GM12864 (cell line): Measurements from ENCODE around the gene NRDE2.
"Not testable (repeated sequence)": the region's sequence is repeated elsewhere in the genome, so short reads cannot be mapped to it uniquely, and the experiment has no call there.

ENCODE experiments used
- DNase-seq: peaks from one replicate; pipeline ENCODE4 v3.0.0-alpha.2; 2011; ENCODE audit warnings: low read depth
- H3K4me3 ChIP-seq: 2 replicates; pipeline ENCODE4 v1.5.1; 2011; ENCODE audit warnings: mild to moderate bottlenecking, low read depth, low read length, control low read depth
- TF ChIP-seq, protein P1 (sequence below): IDR thresholded peaks from 2 replicates; pipeline ENCODE4 v1.5.1; 2011; ENCODE audit warnings: low read depth, mild to moderate bottlenecking, moderate library complexity, low read length, control low read depth, inconsistent platforms; ENCODE audit errors: missing control alignments

NRDE2 gene

DNA sequence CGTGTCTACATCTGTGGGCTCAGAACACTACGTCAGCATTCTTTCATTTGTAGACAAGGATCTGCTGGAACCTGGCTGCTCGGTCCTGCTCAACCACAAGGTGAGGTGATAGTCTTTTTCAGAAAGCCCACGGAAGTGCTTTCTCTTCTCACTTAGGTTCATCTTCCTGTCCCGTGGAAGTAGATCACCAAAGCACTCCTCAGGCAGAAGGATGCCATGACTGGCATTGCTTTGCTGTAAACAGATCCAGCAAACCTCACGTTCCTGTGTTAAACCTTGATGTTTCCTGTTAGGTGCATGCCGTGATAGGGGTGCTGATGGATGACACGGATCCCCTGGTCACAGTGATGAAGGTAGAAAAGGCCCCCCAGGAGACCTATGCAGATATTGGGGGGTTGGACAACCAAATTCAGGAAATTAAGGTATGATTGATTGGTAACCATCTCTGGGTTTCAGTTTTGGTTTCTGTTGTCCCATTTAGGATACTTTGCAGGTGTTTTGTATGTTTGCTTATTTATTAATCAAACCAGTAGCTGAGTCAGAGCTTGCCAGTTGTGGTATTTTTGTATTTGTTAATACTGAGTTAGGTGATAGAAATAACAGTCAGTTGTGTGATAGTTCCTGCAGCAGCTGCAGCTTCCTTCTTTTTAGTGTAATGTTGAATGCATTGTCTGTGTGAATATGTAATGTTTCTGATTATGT, 67.8 kb downstream of the NRDE2 start:
- no peak for DNase-seq
- TF ChIP-seq, protein P1, sequence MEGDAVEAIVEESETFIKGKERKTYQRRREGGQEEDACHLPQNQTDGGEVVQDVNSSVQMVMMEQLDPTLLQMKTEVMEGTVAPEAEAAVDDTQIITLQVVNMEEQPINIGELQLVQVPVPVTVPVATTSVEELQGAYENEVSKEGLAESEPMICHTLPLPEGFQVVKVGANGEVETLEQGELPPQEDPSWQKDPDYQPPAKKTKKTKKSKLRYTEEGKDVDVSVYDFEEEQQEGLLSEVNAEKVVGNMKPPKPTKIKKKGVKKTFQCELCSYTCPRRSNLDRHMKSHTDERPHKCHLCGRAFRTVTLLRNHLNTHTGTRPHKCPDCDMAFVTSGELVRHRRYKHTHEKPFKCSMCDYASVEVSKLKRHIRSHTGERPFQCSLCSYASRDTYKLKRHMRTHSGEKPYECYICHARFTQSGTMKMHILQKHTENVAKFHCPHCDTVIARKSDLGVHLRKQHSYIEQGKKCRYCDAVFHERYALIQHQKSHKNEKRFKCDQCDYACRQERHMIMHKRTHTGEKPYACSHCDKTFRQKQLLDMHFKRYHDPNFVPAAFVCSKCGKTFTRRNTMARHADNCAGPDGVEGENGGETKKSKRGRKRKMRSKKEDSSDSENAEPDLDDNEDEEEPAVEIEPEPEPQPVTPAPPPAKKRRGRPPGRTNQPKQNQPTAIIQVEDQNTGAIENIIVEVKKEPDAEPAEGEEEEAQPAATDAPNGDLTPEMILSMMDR, result no peak
- H3K4me3 ChIP-seq, result no peak overlapping the region

DNA sequence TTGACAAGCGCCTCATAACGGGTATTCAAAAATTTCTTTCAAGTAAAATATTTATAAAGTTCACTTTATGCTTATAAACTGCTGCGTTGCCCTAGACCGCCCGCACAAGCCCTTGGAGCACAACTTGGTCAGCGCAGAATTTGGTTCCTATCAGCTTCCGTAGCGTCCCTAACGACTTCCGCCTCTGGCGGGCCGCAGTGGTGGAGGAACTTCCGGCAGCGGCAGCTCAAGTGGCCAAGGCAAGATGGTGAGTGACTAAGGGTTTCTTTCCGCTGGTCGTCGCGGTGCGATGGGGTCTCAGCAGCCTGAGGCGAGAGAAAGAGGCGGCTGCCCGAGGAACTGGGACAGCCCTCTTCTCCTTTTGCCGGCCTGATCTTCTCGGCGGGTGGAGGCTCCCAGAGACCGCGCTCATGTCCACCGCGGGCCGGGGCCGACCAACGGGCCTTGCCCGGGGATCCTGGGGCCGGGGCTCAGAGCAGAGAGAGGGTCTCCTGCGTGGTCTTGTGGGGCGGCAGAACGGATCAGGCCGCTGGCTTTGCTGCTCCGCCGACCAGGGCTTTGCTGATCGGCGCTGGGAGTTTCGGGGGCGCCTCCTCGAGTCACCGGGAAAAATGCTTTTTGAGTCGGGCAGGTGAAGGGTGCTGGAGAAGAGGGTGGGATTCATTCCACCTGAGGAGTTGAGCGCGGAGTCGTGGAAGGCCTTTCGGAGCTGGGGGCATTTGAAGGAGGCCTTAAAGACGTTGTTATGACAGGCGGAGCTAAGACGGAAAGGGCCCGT, 75.2 kb downstream of the NRDE2 start, which contains the start of gene PSMC1:
TSS of gene PSMC1 (plus strand) at position 200 of the 778 bp plus-strand sequence. CDS start at position 245, 45 bp downstream.
- peak within 1 kb of the TSS; percentile 83 for H3K4me3 ChIP-seq
- TF ChIP-seq, protein P1, result no peak
- peak; percentile 85 for DNase-seq

DNA sequence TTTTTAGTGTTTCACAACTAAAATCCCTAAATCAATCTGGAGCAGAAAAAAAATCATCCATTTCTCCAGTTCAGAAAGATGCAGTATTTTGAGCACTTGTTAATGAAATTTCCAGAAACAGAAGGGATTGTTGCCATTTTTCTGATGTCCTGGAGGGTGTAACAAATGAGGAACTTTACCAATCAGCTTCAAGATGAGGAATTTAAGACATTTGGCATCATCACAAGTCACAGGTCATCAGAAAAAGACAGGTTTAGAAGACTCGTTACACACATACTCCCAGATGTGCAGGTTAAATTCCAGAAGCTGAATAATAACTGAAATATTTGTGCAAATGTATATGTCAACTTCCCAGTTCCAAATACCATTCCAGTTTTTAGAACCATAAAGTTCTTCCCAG, 75.9 kb downstream of the NRDE2 start:
- peak overlapping the region; percentile 83; the same call in 1 of the 2 replicates for H3K4me3 ChIP-seq
- no peak for DNase-seq
- TF ChIP-seq, protein P1, result no peak

DNA sequence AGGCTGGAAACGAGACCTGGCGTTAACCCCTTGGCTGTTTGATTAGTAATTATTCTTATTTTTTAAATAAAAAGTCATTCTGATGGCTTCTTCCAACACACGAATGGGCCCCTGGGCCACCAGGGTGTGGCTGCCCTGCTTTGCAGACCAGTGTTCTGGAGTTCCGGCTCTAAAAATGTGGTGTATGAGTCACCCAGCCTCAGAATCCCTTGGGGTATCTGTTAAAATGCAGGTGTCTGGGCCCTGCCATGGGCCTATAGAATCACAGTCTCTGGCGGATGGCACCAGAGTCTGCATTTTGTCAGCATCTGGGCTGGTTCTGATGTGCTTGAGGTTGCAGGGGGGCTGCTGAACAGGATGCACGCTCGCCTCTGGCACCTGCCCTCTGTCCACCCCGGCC, 77.9 kb downstream of the NRDE2 start:
- no peak overlapping the region for H3K4me3 ChIP-seq
- TF ChIP-seq, protein P1, result no peak
- DNase-seq, result no peak

DNA sequence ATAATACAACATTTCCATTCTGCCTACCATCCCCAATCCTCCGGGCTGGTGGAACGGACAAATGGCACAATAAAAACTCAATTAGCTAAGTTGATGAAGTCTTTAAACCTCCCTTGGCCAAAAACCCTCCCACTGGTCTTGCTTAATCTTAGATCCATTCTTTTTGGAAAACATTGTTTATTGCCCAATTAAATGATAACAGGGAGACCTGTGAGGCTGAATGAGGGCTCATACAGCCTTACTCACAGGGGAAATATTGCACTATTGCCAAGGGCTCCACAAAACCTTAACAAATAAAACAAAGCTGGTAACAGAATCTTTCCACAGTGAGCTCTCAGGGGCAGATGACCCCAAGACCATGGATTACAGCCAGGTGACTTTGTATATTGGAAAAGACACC, 83.1 kb downstream of the NRDE2 start:
- no peak for DNase-seq
- TF ChIP-seq, protein P1, result no peak
- no peak overlapping the region for H3K4me3 ChIP-seq

DNA sequence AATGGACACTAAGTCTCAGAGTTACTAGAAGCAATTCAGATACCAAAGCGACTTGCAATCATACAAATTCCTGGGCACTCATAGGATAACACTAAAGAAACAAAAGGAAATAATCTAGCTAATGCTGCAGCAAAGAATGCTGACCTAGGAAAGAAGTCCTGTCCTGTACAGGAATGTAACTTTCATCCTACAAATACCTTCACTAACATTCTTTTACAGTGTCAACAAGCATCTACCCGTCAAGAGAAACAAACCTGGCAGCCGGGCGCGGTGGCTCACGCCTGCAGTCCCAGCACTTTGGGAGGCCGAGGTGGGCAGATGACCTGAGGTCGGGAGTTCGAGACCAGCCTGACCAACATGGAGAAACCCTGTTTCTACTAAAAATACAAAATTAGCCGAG, 84.3 kb downstream of the NRDE2 start:
- not testable (repeated sequence) for DNase-seq, H3K4me3 ChIP-seq

DNA sequence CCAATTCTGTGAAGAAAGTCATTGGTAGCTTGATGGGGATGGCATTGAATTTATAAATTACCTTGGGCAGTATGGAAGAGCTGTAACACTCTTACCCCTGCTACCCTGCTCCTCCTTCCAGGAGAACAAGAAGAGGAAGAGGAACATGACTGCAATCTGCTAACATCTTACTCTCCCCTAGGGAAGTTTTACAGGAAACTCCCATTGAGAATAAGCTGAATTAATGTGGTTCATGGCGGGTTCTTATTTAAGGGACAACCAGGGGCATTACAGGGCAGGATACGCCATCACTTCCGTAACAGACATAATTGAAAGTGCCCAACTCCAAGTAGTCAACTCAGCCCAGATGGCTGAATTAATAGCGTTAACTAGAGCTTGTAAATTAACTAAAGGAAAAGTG, 84.8 kb downstream of the NRDE2 start:
- TF ChIP-seq, protein P1, result no peak
- DNase-seq, result no peak
- H3K4me3 ChIP-seq, result no peak overlapping the region
